HepG2 (cell line): Measurements from ENCODE around the gene NES. TPM values are rescaled to one million over a fixed set of nuclear protein-coding genes. Genes with fewer than 3 reads are reported as not detected.

Experiments used
- GABPA ChIP-seq, 2 experiments: IDR thresholded peaks; 2 replicates each; pipeline ENCODE4 v1.6.1; 2011 to 2016; ENCODE audit warnings: low read depth in 2 of 2, low read length in 1 of 2, missing biosample characterization in 1 of 2, missing genetic modification characterization in 1 of 2
- GFI1 ChIP-seq: sonication (generic); formaldehyde crosslinking; IDR thresholded peaks from 2 replicates; pipeline ENCODE4 v1.5.0; 2020; ENCODE audit warnings: missing genetic modification reagents, mild to moderate bottlenecking, borderline replicate concordance
- KDM5B ChIP-seq: sonication (generic); formaldehyde crosslinking; IDR thresholded peaks from 2 replicates; pipeline ENCODE4 v1.4.0; 2020; ENCODE audit warnings: missing genetic modification reagents, mild to moderate bottlenecking, borderline replicate concordance
- LCORL ChIP-seq, 2 experiments: fragments of 450-650 bp in 1 of 2; sonication (generic) in 1 of 2; formaldehyde crosslinking in 1 of 2; IDR thresholded peaks; 2 replicates each; pipeline versions ENCODE4 v1.5.0 to v1.6.1; 2017 to 2020; ENCODE audit warnings: antibody characterized with exemption in 1 of 2, missing genetic modification reagents in 1 of 2
- NCOR1 ChIP-seq: fragments of 200-600 bp; sonication (generic); IDR thresholded peaks from 2 replicates; pipeline ENCODE4 v1.7.0; 2017; ENCODE audit warnings: antibody characterized with exemption, low read length, borderline replicate concordance
- PCBP1 ChIP-seq: fragments of 200-400 bp; formaldehyde crosslinking; IDR thresholded peaks from 2 replicates; pipeline ENCODE4 v1.6.1; 2017; ENCODE audit warnings: mild to moderate bottlenecking, low read depth, low read length, borderline replicate concordance
- PRDM4 ChIP-seq: sonication (generic); formaldehyde crosslinking; IDR thresholded peaks from 2 replicates; pipeline ENCODE4 v1.9.0; 2021; ENCODE audit warnings: missing genetic modification reagents, borderline replicate concordance
- RNF2 ChIP-seq: fragments of 450-650 bp; conservative IDR thresholded peaks from 2 replicates; pipeline ENCODE4 v1.6.1; 2016; ENCODE audit warnings: low read depth
- SIX1 ChIP-seq: sonication (generic); formaldehyde crosslinking; IDR thresholded peaks from 2 replicates; pipeline ENCODE4 v1.4.0; 2020; ENCODE audit warnings: missing genetic modification reagents, borderline replicate concordance
- TMF1 ChIP-seq: sonication (generic); formaldehyde crosslinking; IDR thresholded peaks from 2 replicates; pipeline ENCODE4 v1.8.1; 2022; ENCODE audit warnings: low read depth, missing genetic modification reagents
- ZFP36 ChIP-seq: fragments of 150-350 bp; IDR thresholded peaks from 2 replicates; pipeline ENCODE4 v1.6.1; 2018; ENCODE audit warnings: borderline replicate concordance, low read length, low read depth; ENCODE audit not compliant: partially characterized antibody
- ZNF160 ChIP-seq: sonication (generic); formaldehyde crosslinking; IDR thresholded peaks from 2 replicates; pipeline ENCODE4 v1.8.0; 2022; ENCODE audit warnings: mild to moderate bottlenecking, inconsistent platforms, missing genetic modification reagents
- ZNF180 ChIP-seq: sonication (generic); formaldehyde crosslinking; IDR thresholded peaks from 2 replicates; pipeline ENCODE4 v1.4.0; 2020; ENCODE audit warnings: low read depth, missing genetic modification reagents, borderline replicate concordance
- ZNF335 ChIP-seq: sonication (generic); formaldehyde crosslinking; IDR thresholded peaks from 2 replicates; pipeline ENCODE4 v1.4.0; 2020; ENCODE audit warnings: missing genetic modification reagents
- ZNF605 ChIP-seq: sonication (generic); formaldehyde crosslinking; IDR thresholded peaks from 2 replicates; pipeline ENCODE4 v1.8.0; 2022; ENCODE audit warnings: mild to moderate bottlenecking, missing genetic modification reagents
- ZNF670 ChIP-seq: sonication (generic); formaldehyde crosslinking; IDR thresholded peaks from 2 replicates; pipeline ENCODE4 v1.8.0; 2022; ENCODE audit warnings: mild to moderate bottlenecking, missing genetic modification reagents, borderline replicate concordance
- ZNF672 ChIP-seq: sonication (generic); formaldehyde crosslinking; IDR thresholded peaks from 2 replicates; pipeline ENCODE4 v1.8.1; 2022; ENCODE audit warnings: missing genetic modification reagents
- ZSCAN31 ChIP-seq: sonication (generic); formaldehyde crosslinking; IDR thresholded peaks from 2 replicates; pipeline ENCODE4 v1.5.0; 2020; ENCODE audit warnings: low read depth, mild to moderate bottlenecking, missing genetic modification reagents
- polyA plus RNA-seq, 8 experiments: library from polyadenylated mRNA; depleted of rRNA in 3 of 8; stranded (reverse) in 7 of 8; unstranded in 1 of 8; fragments of >200 nt; fragmentation: Illumina TruSeq in 4 of 8; extraction: Trizol in 4 of 8; gene quantifications; 2 replicates each; pipeline versions ENCODE4 v1.2.1 to v1.2.3, GENCODE V29; 2011 to 2016; ENCODE audit warnings: low read depth in 4 of 8, missing spikeins in 1 of 8, mixed read lengths in 1 of 8; ENCODE audit not compliant: insufficient read depth in 1 of 8
- total RNA-seq, 5 experiments: library from RNA; depleted of rRNA; stranded (reverse); fragments of >200 nt; fragmentation: Illumina TruSeq; extraction: Trizol; gene quantifications; 2 replicates each; pipeline ENCODE4 v1.2.3, GENCODE V29; 2016; ENCODE audit warnings: low read depth in 1 of 5
- TF ChIP-seq, protein P1 (sequence below): sonication (generic); formaldehyde crosslinking; IDR thresholded peaks from 2 replicates; pipeline ENCODE4 v1.8.0; 2022; ENCODE audit warnings: mild to moderate bottlenecking, missing genetic modification reagents
- TF ChIP-seq, protein P2 (sequence below): sonication (generic); formaldehyde crosslinking; IDR thresholded peaks from 2 replicates; pipeline ENCODE4 v1.5.1; 2020; ENCODE audit warnings: mild to moderate bottlenecking, missing genetic modification reagents, moderate library complexity

The NES gene
- total and polyA plus RNA-seq, 2 of the 13 experiments (the other 11 are each of a cell fraction or from before 2014, with no cell fraction given), result 1.7 to 16.6 TPM

GRCh38 chr1:156659988-156660751 is 17.0 kb downstream of the NES start (continued):
- TF ChIP-seq LCORL (IDR thresholded peaks at IDR 0.05) (no peak), LCORL (CRISPR knock-in tag; IDR thresholded peaks at IDR 0.05) (peak; percentile 46; the same call in 1 of the 2 replicates), ZFP36 (no peak), PCBP1 (no peak; the same call in 1 of the 2 replicates), SIX1 (CRISPR knock-in tag) (no peak), ZNF670 (CRISPR knock-in tag) (peak; percentile 70; the same call in 1 of the 2 replicates), ZNF605 (peak; percentile 85; the same call in 1 of the 2 replicates), PRDM4 (CRISPR knock-in tag) (no peak), ZNF335 (peak; percentile 36; the same call in 1 of the 2 replicates), ZSCAN31 (CRISPR knock-in tag) (no peak), NCOR1 (peak; percentile 32; the same call in 1 of the 2 replicates), KDM5B (CRISPR knock-in tag) (peak; percentile 72), RNF2 (0 out of 2 replicates have a peak, but pooled peaks have one; percentile 63), ZNF672 (CRISPR knock-in tag) (0 out of 2 replicates have a peak, but pooled peaks have one; percentile 64), GFI1 (CRISPR knock-in tag) (0 out of 2 replicates have a peak, but pooled peaks have one; percentile 37), GABPA (IDR thresholded peaks at IDR 0.05; ENCODE audit: low read depth, low read length) (no peak), GABPA (CRISPR knock-in tag; IDR thresholded peaks at IDR 0.05; ENCODE audit: low read depth) (peak; percentile 89), TMF1 (peak; percentile 22; the same call in 1 of the 2 replicates), ZNF160 (CRISPR knock-in tag) (peak; percentile 19), ZNF180 (CRISPR knock-in tag) (no peak)
- TF ChIP-seq, protein P1, sequence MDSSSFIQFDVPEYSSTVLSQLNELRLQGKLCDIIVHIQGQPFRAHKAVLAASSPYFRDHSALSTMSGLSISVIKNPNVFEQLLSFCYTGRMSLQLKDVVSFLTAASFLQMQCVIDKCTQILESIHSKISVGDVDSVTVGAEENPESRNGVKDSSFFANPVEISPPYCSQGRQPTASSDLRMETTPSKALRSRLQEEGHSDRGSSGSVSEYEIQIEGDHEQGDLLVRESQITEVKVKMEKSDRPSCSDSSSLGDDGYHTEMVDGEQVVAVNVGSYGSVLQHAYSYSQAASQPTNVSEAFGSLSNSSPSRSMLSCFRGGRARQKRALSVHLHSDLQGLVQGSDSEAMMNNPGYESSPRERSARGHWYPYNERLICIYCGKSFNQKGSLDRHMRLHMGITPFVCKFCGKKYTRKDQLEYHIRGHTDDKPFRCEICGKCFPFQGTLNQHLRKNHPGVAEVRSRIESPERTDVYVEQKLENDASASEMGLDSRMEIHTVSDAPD, result no peak
- TF ChIP-seq, protein P2, sequence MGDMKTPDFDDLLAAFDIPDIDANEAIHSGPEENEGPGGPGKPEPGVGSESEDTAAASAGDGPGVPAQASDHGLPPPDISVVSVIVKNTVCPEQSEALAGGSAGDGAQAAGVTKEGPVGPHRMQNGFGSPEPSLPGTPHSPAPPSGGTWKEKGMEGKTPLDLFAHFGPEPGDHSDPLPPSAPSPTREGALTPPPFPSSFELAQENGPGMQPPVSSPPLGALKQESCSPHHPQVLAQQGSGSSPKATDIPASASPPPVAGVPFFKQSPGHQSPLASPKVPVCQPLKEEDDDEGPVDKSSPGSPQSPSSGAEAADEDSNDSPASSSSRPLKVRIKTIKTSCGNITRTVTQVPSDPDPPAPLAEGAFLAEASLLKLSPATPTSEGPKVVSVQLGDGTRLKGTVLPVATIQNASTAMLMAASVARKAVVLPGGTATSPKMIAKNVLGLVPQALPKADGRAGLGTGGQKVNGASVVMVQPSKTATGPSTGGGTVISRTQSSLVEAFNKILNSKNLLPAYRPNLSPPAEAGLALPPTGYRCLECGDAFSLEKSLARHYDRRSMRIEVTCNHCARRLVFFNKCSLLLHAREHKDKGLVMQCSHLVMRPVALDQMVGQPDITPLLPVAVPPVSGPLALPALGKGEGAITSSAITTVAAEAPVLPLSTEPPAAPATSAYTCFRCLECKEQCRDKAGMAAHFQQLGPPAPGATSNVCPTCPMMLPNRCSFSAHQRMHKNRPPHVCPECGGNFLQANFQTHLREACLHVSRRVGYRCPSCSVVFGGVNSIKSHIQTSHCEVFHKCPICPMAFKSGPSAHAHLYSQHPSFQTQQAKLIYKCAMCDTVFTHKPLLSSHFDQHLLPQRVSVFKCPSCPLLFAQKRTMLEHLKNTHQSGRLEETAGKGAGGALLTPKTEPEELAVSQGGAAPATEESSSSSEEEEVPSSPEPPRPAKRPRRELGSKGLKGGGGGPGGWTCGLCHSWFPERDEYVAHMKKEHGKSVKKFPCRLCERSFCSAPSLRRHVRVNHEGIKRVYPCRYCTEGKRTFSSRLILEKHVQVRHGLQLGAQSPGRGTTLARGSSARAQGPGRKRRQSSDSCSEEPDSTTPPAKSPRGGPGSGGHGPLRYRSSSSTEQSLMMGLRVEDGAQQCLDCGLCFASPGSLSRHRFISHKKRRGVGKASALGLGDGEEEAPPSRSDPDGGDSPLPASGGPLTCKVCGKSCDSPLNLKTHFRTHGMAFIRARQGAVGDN (CRISPR knock-in tag), result peak; percentile 91
